Pons (tissue), 1 donor: ENCODE measurements around the gene PRSS57.
A peak's percentile ranks its signal among the peaks of the same experiment; 100 is the strongest.

Experiments used
- DNase-seq: peaks from one replicate; pipeline ENCODE4 v3.0.0-alpha.2; 2016; ENCODE audit warnings: low spot score

The PRSS57 gene

DNA sequence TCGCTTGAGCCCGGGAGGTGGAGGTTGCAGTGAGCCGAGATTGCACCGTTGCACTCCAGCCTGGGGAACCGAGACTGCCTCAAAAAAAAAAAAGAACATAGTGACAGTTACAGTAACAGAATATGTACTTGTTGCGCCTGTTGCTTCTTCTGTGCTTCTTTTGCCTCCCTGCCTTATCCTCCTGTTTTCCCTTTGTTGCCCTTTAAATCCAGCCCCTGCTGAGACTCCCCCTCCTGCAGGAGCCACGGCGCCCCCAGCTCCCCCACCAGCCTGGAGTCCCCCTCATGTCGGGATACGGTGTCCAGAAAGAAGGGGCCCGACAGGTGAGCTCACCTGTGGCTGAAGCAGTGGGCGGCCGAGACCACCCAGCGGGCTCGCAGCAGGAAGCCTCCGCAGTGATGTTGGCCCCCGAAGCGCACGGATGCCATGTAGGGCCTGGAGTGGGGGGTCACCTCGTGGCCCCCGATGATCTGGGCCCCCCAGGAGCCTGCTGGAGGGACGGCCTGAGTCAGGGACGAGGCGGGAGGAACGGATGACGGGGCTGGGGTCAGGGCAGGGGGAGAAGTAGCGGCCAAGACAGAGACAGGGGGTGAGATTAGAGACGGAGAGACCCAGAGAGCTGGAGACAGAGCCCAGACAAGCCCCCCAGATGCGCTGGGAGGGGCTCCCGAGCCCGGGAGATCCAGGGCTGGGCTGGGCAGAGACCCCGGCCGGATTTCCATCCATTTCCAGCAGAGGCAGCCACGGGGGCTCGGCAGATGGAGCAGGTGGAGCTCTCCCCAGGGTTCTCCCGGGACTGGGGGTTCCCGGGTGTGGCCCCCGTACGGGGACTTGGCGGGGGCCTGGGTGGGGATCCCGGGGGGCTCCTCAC is 536 bp downstream of the PRSS57 start:
- no peak for DNase-seq

DNA sequence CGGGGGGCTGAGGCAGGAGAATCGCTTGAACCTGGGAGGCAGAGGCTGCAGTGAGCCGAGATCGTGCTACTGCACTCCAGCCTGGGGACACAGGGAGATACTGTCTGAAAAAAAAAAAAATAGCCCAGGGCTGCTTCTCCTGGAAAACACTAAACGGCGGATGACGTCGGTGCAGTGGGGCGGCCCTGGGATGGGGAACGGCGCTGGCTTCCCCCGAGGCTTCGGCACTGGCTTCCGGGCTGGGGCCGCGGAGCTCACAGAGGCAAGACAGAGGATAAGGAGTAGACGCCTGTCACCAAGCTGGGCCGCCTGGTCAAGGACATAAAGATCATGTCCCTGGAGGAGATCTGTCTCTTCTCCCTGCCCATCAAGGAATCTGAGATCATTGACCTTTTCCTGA is 5.0 kb downstream of the PRSS57 start:
- DNase-seq, result no peak

DNA sequence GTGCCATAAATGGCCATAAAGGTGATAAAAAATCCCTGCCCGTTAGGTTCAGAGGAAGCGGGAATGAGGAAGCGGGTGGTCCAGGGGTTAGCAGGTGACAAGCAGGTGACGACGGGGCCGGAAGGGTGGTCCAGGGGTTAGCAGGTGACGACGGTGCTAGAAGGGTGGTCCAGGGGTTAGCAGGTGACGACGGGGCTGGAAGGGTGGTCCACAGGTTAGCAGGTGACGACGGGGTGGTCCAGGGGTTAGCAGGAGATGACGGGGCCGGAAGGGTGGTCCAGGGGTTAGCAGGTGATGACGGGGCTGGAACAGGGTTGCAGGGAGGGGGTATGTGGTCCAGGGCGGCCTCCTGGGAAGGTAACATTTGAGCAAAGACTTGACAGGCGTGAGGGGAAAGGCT is 6.3 kb downstream of the PRSS57 start:
- no peak for DNase-seq

DNA sequence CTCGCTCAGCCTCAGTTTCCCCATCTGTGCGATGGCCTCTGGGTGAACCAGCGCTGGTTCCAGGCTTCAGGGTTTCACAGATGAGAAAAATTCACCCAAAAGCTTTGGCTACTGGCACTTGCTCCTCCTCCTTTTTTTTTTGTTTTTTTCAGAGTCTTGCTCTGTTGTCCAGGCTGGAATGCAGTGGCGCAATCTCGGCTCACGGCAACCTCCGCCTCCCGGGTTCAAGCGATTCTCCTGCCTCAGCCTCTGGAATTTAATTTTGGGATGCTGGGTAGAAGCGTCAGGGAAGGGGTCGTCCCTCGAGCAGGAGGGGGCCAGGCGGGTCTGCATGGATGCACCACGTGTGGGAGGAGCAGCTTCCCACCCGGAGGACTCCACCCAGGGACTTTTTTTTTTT is 7.0 kb downstream of the PRSS57 start:
- no peak for DNase-seq

DNA sequence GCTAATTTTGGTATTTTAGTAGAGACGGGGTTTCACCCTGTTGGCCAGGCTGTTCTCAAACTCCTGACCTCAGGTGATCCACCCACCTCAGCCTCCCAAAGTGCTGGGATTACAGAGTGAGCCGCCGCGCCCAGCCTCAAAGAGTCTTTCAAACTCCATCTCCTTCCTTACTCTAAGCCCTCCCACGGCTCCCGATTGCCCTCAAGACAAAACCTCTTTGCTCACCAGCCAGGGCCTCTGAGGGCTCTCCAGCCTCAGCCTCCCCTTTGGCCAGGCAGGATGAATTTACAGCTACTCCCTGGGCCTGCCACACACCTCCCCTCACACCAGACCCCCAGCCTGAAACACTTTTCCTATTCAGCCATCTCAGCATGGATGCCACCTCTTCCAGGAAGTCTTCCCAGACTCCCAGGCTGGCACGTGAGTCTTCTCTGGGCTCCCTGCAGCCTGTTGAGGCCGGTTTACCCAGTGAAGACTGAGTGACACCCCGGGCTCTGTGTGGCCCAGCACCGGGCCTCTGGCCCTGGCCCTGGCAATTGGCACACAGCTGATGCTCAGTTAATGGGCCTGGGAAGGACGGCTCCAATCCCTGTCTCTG is 7.6 kb downstream of the PRSS57 start:
- no peak for DNase-seq

DNA sequence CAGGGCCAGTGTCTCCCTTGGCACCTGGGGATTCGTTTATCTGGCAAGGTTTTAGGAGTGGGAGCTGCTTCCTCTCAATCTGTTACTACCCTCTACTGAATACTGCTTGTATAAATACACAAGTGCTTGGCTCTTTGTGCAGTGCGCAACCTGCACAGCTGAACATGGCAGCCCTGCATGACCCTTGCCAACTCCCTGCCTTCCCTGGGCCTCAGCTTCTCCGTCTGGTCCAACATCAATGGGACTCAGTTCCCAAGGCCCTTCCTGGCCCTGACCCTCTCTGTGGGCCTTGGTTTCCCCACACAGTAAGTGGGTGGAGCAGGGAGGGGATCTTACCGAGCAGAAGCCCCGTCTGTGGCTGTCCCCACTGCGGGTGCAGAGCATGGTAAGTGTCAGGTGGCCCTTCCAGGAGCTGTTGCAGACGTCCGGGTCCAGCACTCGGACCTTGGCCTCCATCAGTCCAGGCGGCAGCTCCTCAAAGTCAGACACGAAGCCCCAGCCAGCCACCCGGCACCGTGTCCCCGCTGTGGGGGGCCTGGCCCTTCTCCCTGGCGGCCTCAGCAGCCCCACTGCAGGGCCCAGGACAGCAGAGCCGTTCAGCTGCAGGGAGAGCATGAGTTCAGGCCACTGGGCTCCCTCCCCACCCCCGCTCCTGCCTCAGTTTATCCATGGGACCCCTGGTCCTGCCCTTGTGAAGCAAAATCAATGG is 8.5 kb downstream of the PRSS57 start:
- DNase-seq, result no peak

DNA sequence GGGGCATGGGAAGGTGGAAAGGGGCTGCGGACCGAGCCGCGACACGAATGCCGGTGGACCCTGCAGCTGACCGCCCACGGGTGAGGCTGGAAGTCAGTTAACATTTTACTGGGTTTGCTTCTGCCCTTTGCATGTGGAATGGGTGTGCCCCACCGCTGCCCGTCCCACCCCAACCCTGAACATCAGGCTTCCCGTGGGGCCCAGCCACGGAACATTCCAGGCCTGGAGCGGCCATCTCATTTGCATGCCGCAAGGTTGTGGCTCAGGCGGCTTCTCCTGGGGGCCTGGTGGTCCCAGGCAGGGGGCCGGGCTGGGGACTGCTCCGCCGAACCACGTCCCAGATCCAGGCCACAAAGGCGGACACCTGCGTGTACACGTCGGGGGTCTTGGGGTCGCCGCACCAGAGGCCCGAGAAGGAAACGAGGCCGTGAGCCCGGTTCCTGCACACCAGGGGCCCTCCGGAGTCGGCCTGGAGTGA is 9.8 kb downstream of the PRSS57 start:
- no peak for DNase-seq

DNA sequence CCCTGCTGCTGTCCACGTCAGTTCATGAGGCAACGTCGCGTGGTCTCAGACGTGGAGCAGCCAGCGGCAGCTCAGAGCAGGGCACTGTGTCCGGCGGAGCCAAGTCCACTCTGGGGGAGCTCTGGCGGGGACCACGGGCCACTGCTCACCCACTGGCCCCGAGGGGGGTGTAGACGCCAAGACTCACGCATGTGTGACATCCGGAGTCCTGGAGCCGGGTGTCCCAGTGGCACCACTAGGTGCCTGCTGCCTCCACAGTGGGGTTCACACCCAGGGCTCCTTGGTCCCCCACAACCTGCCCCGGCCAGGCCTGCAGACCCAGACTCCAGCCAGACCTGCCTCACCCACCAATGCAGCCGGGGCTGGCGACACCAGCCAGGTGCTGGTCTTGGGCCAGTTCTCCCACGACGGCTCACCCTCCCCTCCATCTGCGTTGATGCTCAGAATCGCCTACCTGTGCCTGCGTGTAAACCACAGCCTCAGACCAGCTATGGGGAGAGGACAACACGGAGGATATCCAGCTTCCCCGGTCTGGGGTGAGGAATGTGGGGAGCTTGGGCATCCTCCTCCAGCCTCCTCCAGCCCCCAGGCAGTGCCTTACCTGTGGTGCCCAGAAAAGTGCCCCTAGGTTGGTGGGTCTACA is 12.5 kb downstream of the PRSS57 start:
- no peak for DNase-seq

DNA sequence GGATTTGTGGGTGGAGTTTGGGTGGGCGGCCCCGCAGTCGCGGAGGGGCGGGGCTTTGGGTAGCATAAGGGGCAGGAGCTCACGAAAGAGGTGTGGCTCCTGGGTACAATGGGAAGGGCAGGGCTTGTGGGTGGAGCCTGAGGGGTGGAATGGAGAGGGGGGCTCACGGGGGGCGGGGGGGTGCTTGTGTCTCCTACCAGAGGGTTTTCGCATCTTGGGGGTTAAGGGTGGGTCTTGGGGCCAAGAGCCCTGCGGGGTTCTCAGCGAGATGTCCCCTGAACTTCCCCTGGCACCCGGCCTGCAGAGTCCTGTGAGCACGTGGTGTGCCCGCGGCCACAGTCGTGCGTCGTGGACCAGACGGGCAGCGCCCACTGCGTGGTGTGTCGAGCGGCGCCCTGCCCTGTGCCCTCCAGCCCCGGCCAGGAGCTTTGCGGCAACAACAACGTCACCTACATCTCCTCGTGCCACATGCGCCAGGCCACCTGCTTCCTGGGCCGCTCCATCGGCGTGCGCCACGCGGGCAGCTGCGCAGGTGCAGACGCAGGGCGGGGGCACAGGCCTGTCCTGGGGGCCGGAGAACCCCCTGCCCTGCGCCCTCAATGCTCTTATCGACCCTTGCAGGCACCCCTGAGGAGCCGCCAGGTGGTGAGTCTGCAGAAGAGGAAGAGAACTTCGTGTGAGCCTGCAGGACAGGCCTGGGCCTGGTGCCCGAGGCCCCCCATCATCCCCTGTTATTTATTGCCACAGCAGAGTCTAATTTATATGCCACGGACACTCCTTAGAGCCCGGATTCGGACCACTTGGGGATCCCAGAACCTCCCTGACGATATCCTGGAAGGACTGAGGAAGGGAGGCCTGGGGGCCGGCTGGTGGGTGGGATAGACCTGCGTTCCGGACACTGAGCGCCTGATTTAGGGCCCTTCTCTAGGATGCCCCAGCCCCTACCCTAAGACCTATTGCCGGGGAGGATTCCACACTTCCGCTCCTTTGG is 13.9 kb downstream of the PRSS57 start:
- no peak for DNase-seq

DNA sequence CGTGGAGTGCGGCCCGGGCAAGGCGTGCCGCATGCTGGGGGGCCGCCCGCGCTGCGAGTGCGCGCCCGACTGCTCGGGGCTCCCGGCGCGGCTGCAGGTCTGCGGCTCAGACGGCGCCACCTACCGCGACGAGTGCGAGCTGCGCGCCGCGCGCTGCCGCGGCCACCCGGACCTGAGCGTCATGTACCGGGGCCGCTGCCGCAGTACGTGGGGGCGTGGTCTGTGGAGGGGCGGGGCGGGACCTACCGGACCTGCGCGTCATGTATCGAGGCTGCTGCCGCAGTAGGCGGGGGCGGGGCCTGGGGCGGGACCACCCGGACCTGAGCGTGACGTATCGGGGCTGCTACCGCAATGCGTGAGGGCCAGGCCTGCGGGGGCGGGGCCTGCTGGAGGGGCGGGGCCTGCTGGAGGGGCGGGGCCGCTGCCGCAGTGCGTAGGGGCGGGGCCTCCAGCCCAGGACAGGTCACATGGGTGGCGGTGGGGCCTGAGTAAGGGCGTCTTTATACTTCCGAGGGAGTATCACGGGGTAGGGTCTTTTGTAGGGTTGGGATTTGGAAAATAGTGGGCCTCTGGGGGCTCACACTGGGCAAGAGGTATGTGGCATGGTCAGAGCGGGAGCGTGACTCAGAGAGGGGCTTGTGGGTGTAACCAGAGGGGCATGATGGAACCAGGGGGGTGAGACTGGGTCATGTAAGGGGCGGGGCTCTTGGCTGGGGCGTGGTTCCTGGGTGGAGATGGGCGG is 14.8 kb downstream of the PRSS57 start:
- peak; percentile 94 for DNase-seq

DNA sequence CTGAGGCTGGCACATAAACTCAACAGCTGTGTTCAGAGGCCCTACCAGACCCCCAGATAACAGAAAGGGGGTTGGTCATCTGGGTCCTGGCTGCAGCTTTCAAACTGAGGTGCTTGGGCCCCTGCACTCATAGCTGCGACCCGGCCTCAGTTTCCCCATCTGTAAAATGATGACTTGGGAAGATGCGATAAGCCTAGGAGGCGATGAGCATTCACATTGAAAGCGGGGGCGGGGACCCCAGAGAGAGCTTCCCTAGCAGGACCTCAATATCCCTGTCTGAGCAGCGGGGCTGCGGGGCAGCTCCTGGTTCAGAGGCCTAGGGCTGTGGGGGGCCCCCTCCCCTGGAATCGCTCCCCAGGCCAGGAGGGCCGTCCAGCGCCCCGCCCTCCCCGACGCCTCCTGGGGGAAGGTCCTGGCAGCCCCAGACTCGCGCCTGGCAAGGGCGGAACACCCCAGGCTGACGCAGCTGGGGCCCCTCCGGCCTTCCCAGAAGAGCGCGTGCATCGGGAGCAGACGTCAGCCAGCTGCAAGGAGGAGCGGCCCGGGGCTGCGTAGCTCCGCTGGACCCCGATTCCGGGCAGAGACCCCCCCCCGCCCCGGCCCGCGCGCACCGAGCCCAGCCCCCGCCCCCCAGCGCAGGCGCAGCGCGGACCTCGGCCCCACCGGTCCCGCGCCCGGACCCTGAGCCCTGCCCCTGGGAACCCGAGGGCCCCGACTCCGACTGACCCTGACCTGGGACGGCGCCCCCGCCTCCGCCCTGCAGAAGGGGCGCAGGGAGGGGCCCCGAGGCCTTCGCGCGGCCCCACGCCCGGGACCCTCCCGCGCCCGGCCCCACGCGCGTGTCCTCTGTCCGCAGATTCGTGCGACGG is 15.6 kb downstream of the PRSS57 start:
- peak; percentile 35 for DNase-seq

DNA sequence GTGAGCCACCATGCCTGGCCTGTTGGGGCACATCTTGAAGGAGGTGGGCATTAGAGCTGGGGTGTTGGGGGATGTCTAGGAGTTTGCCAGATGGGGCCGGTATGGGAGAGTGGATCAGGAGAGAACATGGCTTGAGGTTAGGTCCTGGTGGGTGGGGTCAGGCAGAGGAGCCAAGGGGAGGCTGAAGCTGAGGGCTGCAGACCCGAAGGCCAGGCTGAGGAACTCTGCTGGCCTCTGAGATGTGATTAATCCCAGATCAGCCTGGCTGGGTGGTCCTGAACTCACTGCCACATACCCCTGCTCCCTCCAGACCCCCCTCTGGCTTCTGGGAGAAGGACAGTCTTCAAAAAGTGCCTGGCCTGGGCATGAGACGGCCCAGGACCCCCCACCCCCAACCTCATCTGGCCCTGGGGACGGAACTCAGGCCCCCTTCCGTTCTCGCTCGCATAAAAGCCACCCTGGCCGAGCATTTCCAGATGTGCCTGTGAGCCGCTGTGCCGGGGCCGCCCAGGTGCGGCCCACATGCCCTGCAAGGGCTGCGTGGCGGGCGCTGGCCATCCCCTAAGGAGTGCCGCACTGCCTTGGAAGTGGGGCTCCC is 16.4 kb downstream of the PRSS57 start:
- DNase-seq, result no peak

DNA sequence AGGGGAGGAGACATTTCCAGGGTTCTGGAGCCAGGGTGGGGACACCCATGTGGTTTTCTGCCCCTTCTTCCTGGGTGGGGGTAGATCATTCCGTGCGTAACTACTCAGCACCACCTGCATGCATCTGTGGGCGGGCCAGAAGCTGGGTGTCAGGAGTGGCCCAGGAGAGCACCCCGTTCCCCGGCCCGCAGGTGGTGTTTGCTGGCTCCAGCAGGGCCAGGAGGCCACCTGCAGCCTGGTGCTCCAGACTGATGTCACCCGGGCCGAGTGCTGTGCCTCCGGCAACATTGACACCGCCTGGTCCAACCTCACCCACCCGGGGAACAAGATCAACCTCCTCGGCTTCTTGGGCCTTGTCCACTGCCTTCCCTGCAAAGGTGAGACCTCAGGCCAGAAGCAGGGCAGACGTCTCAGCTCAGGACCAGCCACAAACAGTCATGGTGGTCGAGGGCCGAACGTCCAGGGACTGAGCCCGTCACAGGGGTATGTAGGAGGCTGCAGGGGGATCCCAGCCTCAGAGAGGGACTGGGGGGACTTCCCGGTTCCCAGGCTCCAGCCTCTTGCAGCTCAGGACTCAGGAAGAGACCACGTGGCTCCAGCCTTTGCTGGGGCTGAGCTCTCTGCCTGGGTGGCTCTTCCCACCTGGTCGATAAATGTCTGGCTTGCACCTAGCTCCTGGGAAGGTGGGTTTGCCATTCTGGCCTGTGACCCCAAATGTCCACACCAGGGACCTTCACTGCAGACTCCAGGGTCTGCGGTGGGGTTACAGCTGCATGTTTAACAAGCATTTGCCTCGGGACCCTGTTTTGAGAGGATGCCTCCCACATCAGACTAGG is 17.4 kb downstream of the PRSS57 start:
- no peak for DNase-seq

DNA sequence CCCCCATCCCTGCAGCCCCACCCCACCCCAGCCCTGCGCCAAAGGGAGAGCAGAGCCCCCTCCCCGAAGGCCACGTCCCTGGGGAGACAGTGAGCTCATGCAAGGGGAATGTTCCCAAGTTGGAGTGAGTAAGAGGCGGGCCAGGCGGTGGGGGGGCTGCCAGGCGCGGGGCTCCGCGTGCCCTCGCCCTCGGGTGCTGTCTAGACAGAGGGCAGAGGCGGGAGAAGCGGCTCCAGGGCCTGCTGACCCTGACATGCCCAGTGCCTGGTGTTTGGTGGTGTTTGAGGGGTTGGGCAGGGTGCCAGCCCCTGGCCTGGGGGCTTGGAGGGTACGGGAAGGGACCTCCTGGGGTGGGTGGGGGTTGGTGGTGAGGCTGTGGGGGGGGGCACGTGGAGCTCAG is 18.1 kb downstream of the PRSS57 start:
- DNase-seq, result no peak

DNA sequence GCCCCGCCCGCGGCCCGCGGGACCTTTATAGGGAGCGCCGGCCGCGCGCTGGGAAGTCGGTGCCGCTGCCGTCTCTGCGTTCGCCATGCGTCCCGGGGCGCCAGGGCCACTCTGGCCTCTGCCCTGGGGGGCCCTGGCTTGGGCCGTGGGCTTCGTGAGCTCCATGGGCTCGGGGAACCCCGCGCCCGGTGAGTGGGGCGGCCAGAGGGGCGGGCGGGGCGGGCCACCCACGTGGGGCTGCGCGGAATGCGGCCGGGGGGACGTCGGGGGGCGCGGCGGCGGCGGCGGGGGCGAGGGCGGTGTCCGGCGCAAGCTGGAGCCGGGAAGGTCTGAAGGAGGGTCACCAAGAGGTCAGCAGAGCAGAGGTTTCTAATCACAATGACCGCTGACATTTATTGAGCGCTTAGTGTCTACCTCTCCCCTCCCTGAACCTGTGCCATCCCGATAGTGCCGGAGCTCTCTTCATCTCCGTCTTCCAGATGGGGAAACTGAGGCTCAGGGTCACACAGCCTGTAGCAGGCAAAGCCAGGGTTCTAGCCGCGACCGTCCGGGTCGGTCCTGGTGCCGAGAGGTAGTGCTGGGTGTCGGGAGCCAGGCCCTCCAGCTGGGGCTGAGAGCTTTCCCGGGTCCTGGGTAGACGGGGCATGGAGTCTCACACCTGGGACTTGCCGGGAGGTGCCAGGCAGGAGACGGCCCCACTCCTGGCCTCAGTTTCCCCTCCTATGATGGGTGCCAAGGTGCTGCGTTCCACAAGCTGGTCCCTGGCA is 18.7 kb downstream of the PRSS57 start, which contains the start of gene FSTL3:
Gene FSTL3, plus strand, starts transcription at position 54 of the 767 bp plus-strand sequence. Its CDS starts 32 bp downstream, at position 86.
- no peak for DNase-seq

DNA sequence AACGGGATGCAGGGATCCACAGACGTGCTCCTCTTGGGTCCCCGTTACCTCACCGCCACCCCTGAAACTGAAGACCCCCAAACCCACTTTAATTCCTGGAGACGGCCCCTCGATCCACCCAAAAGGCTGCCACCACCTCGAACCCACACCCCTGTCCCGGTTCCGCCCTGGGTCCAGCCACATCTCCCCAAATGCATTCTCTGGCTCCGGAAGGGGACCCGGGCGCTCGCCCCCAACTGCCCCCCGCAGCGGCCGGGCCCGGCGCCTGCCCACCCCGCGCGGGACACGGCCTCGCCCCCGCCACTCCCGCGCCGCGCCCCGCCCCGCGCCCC is 19.3 kb downstream of the PRSS57 start:
- no peak for DNase-seq
